ENCODE results near the gene MCCD1. TPM values are rescaled to one million over a fixed set of nuclear protein-coding genes. Genes with fewer than 3 reads are reported as not detected.

Gene MCCD1
- total and polyA plus RNA-seq, 2 of the 13 experiments (the other 11 are each of a cell fraction or from before 2014, with no cell fraction given) = 0.15 TPM; not detected in 1

GRCh38 chr6:31546958-31547726, 18.4 kb downstream of the MCCD1 start, which contains the start of gene NFKBIL1 (continued):
- TF ChIP-seq ZFAT (CRISPR knock-in tag; conservative IDR thresholded peaks at IDR 0.05) = no peak
- no peak for TF ChIP-seq SRSF9 (IDR thresholded peaks at IDR 0.05; ENCODE audit: borderline replicate concordance, insufficient read depth, low read depth, low read length, poor library complexity, severe bottlenecking)
- no peak for TF ChIP-seq NR0B2 (CRISPR knock-in tag; IDR thresholded peaks at IDR 0.05)
- no peak for TF ChIP-seq MEF2D (CRISPR knock-in tag; IDR thresholded peaks at IDR 0.05)
- peak; percentile 75; the same call in 1 of the 2 replicates for TF ChIP-seq ELF3 (CRISPR knock-in tag; IDR thresholded peaks at IDR 0.05)
- TF ChIP-seq ZBTB34 (CRISPR knock-in tag; IDR thresholded peaks at IDR 0.05) = no peak
- 0 out of 2 replicates have a peak, but pooled peaks have one; percentile 83 for TF ChIP-seq CC2D1A (CRISPR knock-in tag; IDR thresholded peaks at IDR 0.05)
- TF ChIP-seq SRF (IDR thresholded peaks at IDR 0.05; ENCODE audit: low read depth, low read length) = peak; percentile 73; the same call in 1 of the 2 replicates
- no peak for TF ChIP-seq ZNF615 (CRISPR knock-in tag; IDR thresholded peaks at IDR 0.05; ENCODE audit: borderline replicate concordance)
- 0 out of 2 replicates have a peak, but pooled peaks have one; percentile 29 for TF ChIP-seq ZNF136 (CRISPR knock-in tag; IDR thresholded peaks at IDR 0.05; ENCODE audit: low read depth)
- TF ChIP-seq PHB2 (IDR thresholded peaks at IDR 0.05; ENCODE audit: partially characterized antibody) = no peak
- TF ChIP-seq ERF (CRISPR knock-in tag; IDR thresholded peaks at IDR 0.05) = peak; percentile 88
- TF ChIP-seq ZBTB8A (CRISPR knock-in tag; IDR thresholded peaks at IDR 0.05; ENCODE audit: borderline replicate concordance, low read depth) = no peak
- TF ChIP-seq SRY (CRISPR knock-in tag; IDR thresholded peaks at IDR 0.05) = no peak
- TF ChIP-seq MTF2 (CRISPR knock-in tag; IDR thresholded peaks at IDR 0.05; ENCODE audit: borderline replicate concordance) = no peak
- peak; percentile 52; the same call in 1 of the 2 replicates for TF ChIP-seq ZNF580 (CRISPR knock-in tag; IDR thresholded peaks at IDR 0.05; ENCODE audit: borderline replicate concordance, low read depth)
- TF ChIP-seq POLR2AphosphoS5 (IDR thresholded peaks at IDR 0.05; ENCODE audit: low read depth, low read length) = peak; percentile 89
- no peak for TF ChIP-seq IRF1 (CRISPR knock-in tag; IDR thresholded peaks at IDR 0.05; ENCODE audit: low read depth)
- no peak for TF ChIP-seq TEAD2 (CRISPR knock-in tag; IDR thresholded peaks at IDR 0.05)
- TF ChIP-seq SP4 (CRISPR knock-in tag; IDR thresholded peaks at IDR 0.05) = peak; percentile 96
- TF ChIP-seq HNF4A (CRISPR knock-in tag; IDR thresholded peaks at IDR 0.05) = 0 out of 2 replicates have a peak, but pooled peaks have one; percentile 9
- no peak for TF ChIP-seq GLI4 (CRISPR knock-in tag; IDR thresholded peaks at IDR 0.05; ENCODE audit: borderline replicate concordance)
- peak; percentile 85 for TF ChIP-seq ATF2 (CRISPR knock-in tag; IDR thresholded peaks at IDR 0.05)
- TF ChIP-seq CTCF (CRISPR knock-in tag; IDR thresholded peaks at IDR 0.05) = peak; percentile 36; the same call in 1 of the 2 replicates

Data from HepG2 (cell line).